Osteocyte (in vitro differentiated cells): Measurements from ENCODE around the gene SDSL. TPM values are rescaled to one million over a fixed set of nuclear protein-coding genes. Genes with fewer than 3 reads are reported as not detected.

Experiments
- DNase-seq: peaks from one replicate; pipeline ENCODE4 v3.0.0; 2021; ENCODE audit warnings: mixed read lengths; ENCODE audit not compliant: unreplicated experiment; ENCODE audit errors: extremely low spot score
- H3K27ac Mint-ChIP-seq: one replicate; pipeline ENCODE4 v1.8.0; 2021; ENCODE audit warnings: mild to moderate bottlenecking, mixed read lengths; ENCODE audit not compliant: unreplicated experiment
- H3K27me3 Mint-ChIP-seq: one replicate; pipeline ENCODE4 v1.8.0; 2021; ENCODE audit warnings: mixed read lengths; ENCODE audit not compliant: unreplicated experiment
- H3K36me3 Mint-ChIP-seq: one replicate; pipeline ENCODE4 v1.8.0; 2021; ENCODE audit warnings: mixed read lengths; ENCODE audit not compliant: unreplicated experiment
- H3K4me1 Mint-ChIP-seq: one replicate; pipeline ENCODE4 v1.8.0; 2021; ENCODE audit warnings: mixed read lengths; ENCODE audit not compliant: unreplicated experiment
- H3K4me3 Mint-ChIP-seq: one replicate; pipeline ENCODE4 v1.8.0; 2021; ENCODE audit warnings: mild to moderate bottlenecking, moderate library complexity, mixed read lengths; ENCODE audit not compliant: unreplicated experiment
- H3K9me3 Mint-ChIP-seq: one replicate; pipeline ENCODE4 v1.8.0; 2021; ENCODE audit warnings: mixed read lengths; ENCODE audit not compliant: unreplicated experiment
- total RNA-seq: library from RNA; stranded (reverse); gene quantifications from 2 replicates; pipeline ENCODE4 v1.2.1, GENCODE V29; 2021
- TF ChIP-seq, protein P1 (sequence below): fragments of 200-600 bp; sonication (generic); IDR thresholded peaks from 2 replicates; pipeline ENCODE4 v1.5.0; 2021; ENCODE audit warnings: antibody characterized with exemption, mild to moderate bottlenecking, moderate library complexity

The SDSL gene
- total RNA-seq, 1 donor from 2014 or later = 6.2 TPM

GRCh38 chr12:113468365-113469223 lies 46.4 kb downstream of the SDSL start:
- TF ChIP-seq, protein P1, sequence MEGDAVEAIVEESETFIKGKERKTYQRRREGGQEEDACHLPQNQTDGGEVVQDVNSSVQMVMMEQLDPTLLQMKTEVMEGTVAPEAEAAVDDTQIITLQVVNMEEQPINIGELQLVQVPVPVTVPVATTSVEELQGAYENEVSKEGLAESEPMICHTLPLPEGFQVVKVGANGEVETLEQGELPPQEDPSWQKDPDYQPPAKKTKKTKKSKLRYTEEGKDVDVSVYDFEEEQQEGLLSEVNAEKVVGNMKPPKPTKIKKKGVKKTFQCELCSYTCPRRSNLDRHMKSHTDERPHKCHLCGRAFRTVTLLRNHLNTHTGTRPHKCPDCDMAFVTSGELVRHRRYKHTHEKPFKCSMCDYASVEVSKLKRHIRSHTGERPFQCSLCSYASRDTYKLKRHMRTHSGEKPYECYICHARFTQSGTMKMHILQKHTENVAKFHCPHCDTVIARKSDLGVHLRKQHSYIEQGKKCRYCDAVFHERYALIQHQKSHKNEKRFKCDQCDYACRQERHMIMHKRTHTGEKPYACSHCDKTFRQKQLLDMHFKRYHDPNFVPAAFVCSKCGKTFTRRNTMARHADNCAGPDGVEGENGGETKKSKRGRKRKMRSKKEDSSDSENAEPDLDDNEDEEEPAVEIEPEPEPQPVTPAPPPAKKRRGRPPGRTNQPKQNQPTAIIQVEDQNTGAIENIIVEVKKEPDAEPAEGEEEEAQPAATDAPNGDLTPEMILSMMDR = no peak
- no peak for DNase-seq
- Mint-ChIP-seq H3K4me3 (no peak overlapping the region), H3K27me3 (peaks cover 72% of the 10 kb centered on the region), H3K27ac (no peak overlapping the region), H3K36me3 (no peaks in the 10 kb centered on the region), H3K9me3 (no peaks in the 10 kb centered on the region), H3K4me1 (peaks cover 14% of the 10 kb centered on the region)

GRCh38 chr12:113469224-113469948 lies 47.2 kb downstream of the SDSL start:
- Mint-ChIP-seq H3K4me3 (no peak overlapping the region), H3K36me3 (no peaks in the 10 kb centered on the region), H3K27me3 (peaks cover 73% of the 10 kb centered on the region), H3K4me1 (peaks cover 13% of the 10 kb centered on the region), H3K27ac (no peak overlapping the region), H3K9me3 (no peaks in the 10 kb centered on the region)
- DNase-seq = no peak
- TF ChIP-seq, protein P1 = no peak

- no peak overlapping the region for H3K27ac Mint-ChIP-seq
- DNase-seq = no peak
- no peaks in the 10 kb centered on the region for H3K9me3 Mint-ChIP-seq
- peaks cover 73% of the 10 kb centered on the region for H3K27me3 Mint-ChIP-seq
- TF ChIP-seq, protein P1 = no peak
- H3K4me3 Mint-ChIP-seq = no peak overlapping the region
- no peaks in the 10 kb centered on the region for H3K36me3 Mint-ChIP-seq
- H3K4me1 Mint-ChIP-seq = peaks cover 9% of the 10 kb centered on the region
Measured at GRCh38 chr12:113469949-113470743, 48.0 kb downstream of the SDSL start.

DNA sequence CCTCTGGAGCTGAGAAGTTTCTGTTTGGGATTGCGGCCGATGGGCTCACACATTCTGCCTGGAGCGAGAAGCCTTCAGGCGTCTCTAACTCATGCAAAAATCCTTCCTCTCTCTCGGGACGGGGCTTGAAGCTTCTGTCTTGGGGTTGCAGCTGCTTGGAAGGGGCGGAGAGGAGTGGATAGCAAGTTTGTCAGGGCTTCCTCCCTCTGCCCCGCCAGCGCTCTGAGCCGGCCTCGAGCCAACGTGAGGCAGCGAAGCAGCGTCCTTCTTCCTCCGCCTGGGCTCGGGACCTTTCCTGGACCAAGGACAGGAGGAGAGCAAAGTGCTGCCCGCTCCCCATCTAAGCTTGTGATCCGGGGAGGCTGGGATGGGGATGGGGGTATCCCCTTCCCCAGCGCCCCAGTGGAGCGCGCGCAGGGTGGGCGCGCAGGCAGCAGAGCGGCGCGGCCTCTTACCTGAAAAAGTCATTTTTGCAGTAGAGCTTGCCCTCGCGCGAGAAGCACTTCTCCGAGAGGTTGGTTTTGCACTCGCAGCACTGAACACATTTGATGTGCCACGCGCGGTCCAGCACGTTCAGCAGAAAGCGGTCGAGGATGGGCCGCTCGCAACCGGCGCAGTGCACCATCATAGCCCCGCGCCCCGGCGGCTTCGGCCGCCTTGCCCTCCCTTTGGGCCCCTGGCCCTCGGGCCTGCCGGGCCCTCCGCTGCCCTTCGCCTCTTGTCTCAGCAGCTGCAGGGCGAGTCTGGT lies 48.9 kb downstream of the SDSL start:
- peaks cover 11% of the 10 kb centered on the region for H3K4me1 Mint-ChIP-seq
- no peaks in the 10 kb centered on the region for H3K36me3 Mint-ChIP-seq
- H3K4me3 Mint-ChIP-seq = no peak overlapping the region

More for the DNA sequence above, 48.9 kb downstream of the SDSL start:
- TF ChIP-seq, protein P1 = no peak
- Mint-ChIP-seq H3K9me3 (no peaks in the 10 kb centered on the region), H3K27me3 (peaks cover 80% of the 10 kb centered on the region), H3K27ac (no peak overlapping the region)
- no peak for DNase-seq
